Liver (tissue), 3 donors: ENCODE results near the gene S100A4.

Experiments used
- CTCF ChIP-seq: fragments of 150-350 bp; IDR thresholded peaks from 2 replicates; pipeline ENCODE4 v1.5.1; 2017; ENCODE audit warnings: improper control_type of control experiment, low read depth, low read length; ENCODE audit not compliant: missing input control
- EGR1 ChIP-seq, 2 donors: IDR thresholded peaks; 2 replicates each; pipeline ENCODE4 v1.6.1; 2016 to 2018; ENCODE audit warnings: antibody characterized with exemption in 2 of 2, low read depth in 2 of 2
- FOXA1 ChIP-seq: IDR thresholded peaks from 2 replicates; pipeline ENCODE4 v1.6.1; 2016; ENCODE audit warnings: antibody characterized with exemption
- GABPA ChIP-seq, 2 donors: IDR thresholded peaks in 1 of 2; conservative IDR thresholded peaks in 1 of 2; 2 replicates each; pipeline ENCODE4 v1.6.1; 2016; ENCODE audit warnings: antibody characterized with exemption in 2 of 2, mild to moderate bottlenecking in 1 of 2, moderate library complexity in 1 of 2
- HNF4G ChIP-seq: IDR thresholded peaks from 2 replicates; pipeline ENCODE4 v1.6.1; 2016; ENCODE audit warnings: antibody characterized with exemption
- JUND ChIP-seq, 2 donors: IDR thresholded peaks; 2 replicates each; pipeline ENCODE4 v1.6.1; 2016; ENCODE audit warnings: antibody characterized with exemption in 2 of 2
- RAD21 ChIP-seq, 2 donors: IDR thresholded peaks; 2 replicates each; pipeline ENCODE4 v1.6.1; 2016; ENCODE audit warnings: antibody characterized with exemption in 2 of 2, mild to moderate bottlenecking in 2 of 2
- REST ChIP-seq: IDR thresholded peaks from 2 replicates; pipeline ENCODE4 v1.6.1; 2016; ENCODE audit warnings: antibody characterized with exemption, mild to moderate bottlenecking
- SP1 ChIP-seq: IDR thresholded peaks from 2 replicates; pipeline ENCODE4 v1.6.1; 2018; ENCODE audit warnings: antibody characterized with exemption, mild to moderate bottlenecking
- TAF1 ChIP-seq: conservative IDR thresholded peaks from 2 replicates; pipeline ENCODE4 v1.6.1; 2016; ENCODE audit warnings: antibody characterized with exemption, mild to moderate bottlenecking
- YY1 ChIP-seq: IDR thresholded peaks from 2 replicates; pipeline ENCODE4 v1.6.1; 2016; ENCODE audit warnings: antibody characterized with exemption, mild to moderate bottlenecking
- ZBTB33 ChIP-seq: IDR thresholded peaks from 2 replicates; pipeline ENCODE4 v1.6.1; 2016; ENCODE audit warnings: antibody characterized with exemption
- TF ChIP-seq, protein P1 (sequence below): IDR thresholded peaks from 2 replicates; pipeline ENCODE4 v1.6.1; 2016; ENCODE audit warnings: antibody characterized with exemption
- TF ChIP-seq, protein P2 (sequence below): IDR thresholded peaks from 2 replicates; pipeline ENCODE4 v1.6.1; 2016; ENCODE audit warnings: antibody characterized with exemption
- donor health status: healthy.
- donor health status: healthy.

DNA sequence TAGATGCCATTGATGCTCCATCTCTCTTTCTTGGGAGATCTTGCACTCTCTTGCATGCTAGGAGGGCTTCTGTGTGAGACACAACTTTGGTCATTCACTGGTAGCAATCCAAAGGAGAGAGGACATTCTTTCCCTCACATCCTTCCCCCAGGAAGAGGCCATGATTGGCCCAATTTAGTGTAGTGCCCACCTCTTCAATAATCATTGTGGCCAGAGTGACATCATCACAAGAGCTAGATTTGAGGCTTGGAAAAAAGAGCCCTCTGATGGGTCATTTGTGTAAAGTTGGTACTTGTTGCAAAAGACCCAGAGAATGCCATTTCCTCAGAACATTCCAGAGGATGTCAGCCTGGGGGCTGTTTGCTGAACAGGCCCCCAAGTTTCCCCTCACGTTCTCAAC, 40.0 kb downstream of the S100A4 start:
- TF ChIP-seq CTCF = no peak
- TF ChIP-seq REST = no peak
- TF ChIP-seq TAF1 = no peak
- TF ChIP-seq SP1 = no peak
- TF ChIP-seq GABPA (IDR thresholded peaks at IDR 0.05 in 1 of 2, conservative IDR thresholded peaks at IDR 0.05 in 1 of 2) = no peak
- TF ChIP-seq RAD21 (IDR thresholded peaks at IDR 0.05) = no peak
- TF ChIP-seq EGR1 (IDR thresholded peaks at IDR 0.05; ENCODE audit: low read depth in 2 of 2) = no peak
- TF ChIP-seq, protein P1, sequence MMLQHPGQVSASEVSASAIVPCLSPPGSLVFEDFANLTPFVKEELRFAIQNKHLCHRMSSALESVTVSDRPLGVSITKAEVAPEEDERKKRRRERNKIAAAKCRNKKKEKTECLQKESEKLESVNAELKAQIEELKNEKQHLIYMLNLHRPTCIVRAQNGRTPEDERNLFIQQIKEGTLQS = no peak
- no peak for TF ChIP-seq YY1
- TF ChIP-seq HNF4G = no peak
- TF ChIP-seq JUND (IDR thresholded peaks at IDR 0.05) = no peak
- TF ChIP-seq FOXA1 = no peak
- TF ChIP-seq, protein P2, sequence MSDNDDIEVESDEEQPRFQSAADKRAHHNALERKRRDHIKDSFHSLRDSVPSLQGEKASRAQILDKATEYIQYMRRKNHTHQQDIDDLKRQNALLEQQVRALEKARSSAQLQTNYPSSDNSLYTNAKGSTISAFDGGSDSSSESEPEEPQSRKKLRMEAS = no peak
- TF ChIP-seq ZBTB33 = no peak
